Gastrocnemius medialis (tissue), 4 donors: ENCODE measurements around the gene TMEM150C. TPM values are rescaled to one million over a fixed set of nuclear protein-coding genes. Genes with fewer than 3 reads are reported as not detected.

Experiments used
- ATAC-seq, 2 donors: fragments of 150-250 bp; one replicate each; pipeline ENCODE4 v1.9.1; 2016
- DNase-seq, 2 donors: peaks; one replicate each; pipeline ENCODE4 v3.0.0-alpha.2; 2019
- H3K27ac ChIP-seq, 4 donors: fragments of 200-600 bp; sonication (generic); 1 replicate in 1 of 4; 2 replicates in 3 of 4; pipeline ENCODE4 v1.5.1; 2016 to 2018; ENCODE audit warnings: mild to moderate bottlenecking in 2 of 4, moderate library complexity in 1 of 4
- H3K27me3 ChIP-seq, 3 donors: fragments of 200-600 bp; sonication (generic) in 2 of 3; 1 replicate in 1 of 3; 2 replicates in 2 of 3; pipeline versions ENCODE4 v1.5.1 to v1.6.0; 2016 to 2019; ENCODE audit warnings: mild to moderate bottlenecking in 1 of 3, moderate library complexity in 1 of 3
- H3K36me3 ChIP-seq, 2 donors: fragments of 200-600 bp; sonication (generic) in 1 of 2; one replicate each; pipeline ENCODE4 v1.5.1; 2017 to 2018
- H3K4me1 ChIP-seq, 2 donors: fragments of 200-600 bp; sonication (generic) in 1 of 2; one replicate each; pipeline ENCODE4 v1.5.1; 2016 to 2017; ENCODE audit warnings: mild to moderate bottlenecking in 2 of 2
- H3K4me3 ChIP-seq, 4 donors: fragments of 200-600 bp; sonication (generic) in 3 of 4; 1 replicate in 1 of 4; 2 replicates in 3 of 4; pipeline ENCODE4 v1.5.1; 2016 to 2019; ENCODE audit warnings: mild to moderate bottlenecking in 2 of 4
- H3K9me3 ChIP-seq, 3 donors: fragments of 200-600 bp; sonication (generic) in 2 of 3; 1 replicate in 1 of 3; 2 replicates in 2 of 3; pipeline ENCODE4 v1.5.1; 2016 to 2019
- POLR2A ChIP-seq, 2 donors: fragments of 450-650 bp; IDR thresholded peaks; one replicate each; pipeline ENCODE4 v1.6.1; 2017; ENCODE audit warnings: antibody characterized with exemption in 2 of 2, mild to moderate bottlenecking in 2 of 2, moderate library complexity in 2 of 2
- in situ Hi-C, 4 donors: fragments of 200-750 bp; cut with MboI; loops; one replicate each; pipeline versions ENCODE4 v1.15.0 to v1.8.0; 2017; ENCODE audit warnings: low sequenced_read_pairs in 4 of 4
- intact Hi-C: fragments of 100-400 bp; cut with DNase I; formaldehyde crosslinking; loops from one replicate; pipeline ENCODE4 v1.15.1; 2023; ENCODE audit warnings: low total_unique reads
- total RNA-seq, 4 donors: library from RNA; depleted of rRNA; stranded (reverse); fragments of >200 nt; gene quantifications; one replicate each; pipeline versions ENCODE4 v1.1.0 to v1.2.3, GENCODE V29; 2016
- TF ChIP-seq, protein P1 (sequence below), 5 experiments: fragments of 450-650 bp in 3 of 5; fragments of 200-600 bp in 2 of 5; sonication (generic) in 2 of 5; IDR thresholded peaks in 4 of 5; conservative IDR thresholded peaks in 1 of 5; 1 replicate in 4 of 5; 2 replicates in 1 of 5; pipeline ENCODE4 v1.5.1; 2016 to 2019; ENCODE audit warnings: antibody characterized with exemption in 5 of 5, mild to moderate bottlenecking in 3 of 5, moderate library complexity in 3 of 5

TMEM150C gene
- total RNA-seq, 4 donors from 2014 or later, result 5.5 to 13.5 (median 7.8) TPM

DNA sequence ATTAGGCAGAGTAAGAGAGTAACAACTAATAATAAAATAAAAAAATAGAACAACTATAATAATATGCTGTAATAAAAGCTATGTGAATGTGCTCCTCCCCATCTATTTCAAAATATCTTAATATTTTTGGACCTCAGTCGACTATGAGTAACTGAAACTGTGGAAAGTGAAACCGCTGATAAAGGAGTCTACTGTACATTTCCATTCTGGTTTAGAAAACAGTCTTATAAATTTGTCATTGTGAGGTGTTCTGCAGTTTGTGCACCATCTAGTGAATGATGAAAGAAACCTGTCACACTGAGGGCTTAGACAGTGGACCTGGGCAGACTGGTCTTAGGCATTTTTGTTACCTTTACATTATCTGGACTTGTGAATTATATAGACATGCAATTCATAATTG is 42.0 kb downstream of the TMEM150C start:
- intact Hi-C loops, result no loop called here
- DNase-seq (no peak), ATAC-seq (no peak)
- Histone ChIP-seq H3K27ac (no peak overlapping the region), H3K9me3 (no peaks in the 10 kb centered on the region), H3K4me3 (no peak overlapping the region), H3K36me3 (no peaks in the 10 kb centered on the region), H3K27me3 (no peaks in the 10 kb centered on the region), H3K4me1 (peaks cover 0 to 16% of the 10 kb centered on the region in 2 donors)
- no peak for TF ChIP-seq POLR2A (IDR thresholded peaks at IDR 0.05)
- TF ChIP-seq, protein P1, sequence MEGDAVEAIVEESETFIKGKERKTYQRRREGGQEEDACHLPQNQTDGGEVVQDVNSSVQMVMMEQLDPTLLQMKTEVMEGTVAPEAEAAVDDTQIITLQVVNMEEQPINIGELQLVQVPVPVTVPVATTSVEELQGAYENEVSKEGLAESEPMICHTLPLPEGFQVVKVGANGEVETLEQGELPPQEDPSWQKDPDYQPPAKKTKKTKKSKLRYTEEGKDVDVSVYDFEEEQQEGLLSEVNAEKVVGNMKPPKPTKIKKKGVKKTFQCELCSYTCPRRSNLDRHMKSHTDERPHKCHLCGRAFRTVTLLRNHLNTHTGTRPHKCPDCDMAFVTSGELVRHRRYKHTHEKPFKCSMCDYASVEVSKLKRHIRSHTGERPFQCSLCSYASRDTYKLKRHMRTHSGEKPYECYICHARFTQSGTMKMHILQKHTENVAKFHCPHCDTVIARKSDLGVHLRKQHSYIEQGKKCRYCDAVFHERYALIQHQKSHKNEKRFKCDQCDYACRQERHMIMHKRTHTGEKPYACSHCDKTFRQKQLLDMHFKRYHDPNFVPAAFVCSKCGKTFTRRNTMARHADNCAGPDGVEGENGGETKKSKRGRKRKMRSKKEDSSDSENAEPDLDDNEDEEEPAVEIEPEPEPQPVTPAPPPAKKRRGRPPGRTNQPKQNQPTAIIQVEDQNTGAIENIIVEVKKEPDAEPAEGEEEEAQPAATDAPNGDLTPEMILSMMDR (IDR thresholded peaks at IDR 0.05 in 4 of 5, conservative IDR thresholded peaks at IDR 0.05 in 1 of 5), result no peak
- in situ Hi-C loops, result no loop called here

DNA sequence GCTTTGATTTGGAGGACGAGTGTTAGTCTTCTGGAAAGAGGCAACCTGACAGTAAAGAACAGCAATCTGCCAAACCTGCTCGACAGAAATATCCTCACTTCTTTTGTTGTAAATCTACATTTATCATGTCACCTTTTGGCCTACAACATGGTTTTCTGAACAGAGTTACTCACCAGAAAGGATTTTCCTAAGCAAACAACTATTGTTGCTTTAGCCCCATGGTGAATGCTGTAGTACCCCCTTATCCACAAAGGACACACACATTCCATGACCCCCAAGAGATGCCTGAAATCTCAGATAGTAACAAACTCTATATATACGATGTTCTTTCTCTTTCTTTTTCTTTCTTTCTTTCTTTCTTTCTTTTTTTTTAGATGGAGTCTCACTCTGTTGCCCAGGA is 42.7 kb downstream of the TMEM150C start:
- Histone ChIP-seq H3K4me1 (peaks cover 0 to 19% of the 10 kb centered on the region in 2 donors), H3K9me3 (no peaks in the 10 kb centered on the region), H3K27me3 (no peaks in the 10 kb centered on the region), H3K36me3 (no peaks in the 10 kb centered on the region), H3K4me3 (no peak overlapping the region), H3K27ac (no peak overlapping the region)
- in situ Hi-C loops, result no loop called here
- ATAC-seq (no peak), DNase-seq (no peak)
- no peak for TF ChIP-seq POLR2A (IDR thresholded peaks at IDR 0.05)
- TF ChIP-seq, protein P1 (IDR thresholded peaks at IDR 0.05 in 4 of 5, conservative IDR thresholded peaks at IDR 0.05 in 1 of 5), result no peak
- intact Hi-C loops, result no loop called here

DNA sequence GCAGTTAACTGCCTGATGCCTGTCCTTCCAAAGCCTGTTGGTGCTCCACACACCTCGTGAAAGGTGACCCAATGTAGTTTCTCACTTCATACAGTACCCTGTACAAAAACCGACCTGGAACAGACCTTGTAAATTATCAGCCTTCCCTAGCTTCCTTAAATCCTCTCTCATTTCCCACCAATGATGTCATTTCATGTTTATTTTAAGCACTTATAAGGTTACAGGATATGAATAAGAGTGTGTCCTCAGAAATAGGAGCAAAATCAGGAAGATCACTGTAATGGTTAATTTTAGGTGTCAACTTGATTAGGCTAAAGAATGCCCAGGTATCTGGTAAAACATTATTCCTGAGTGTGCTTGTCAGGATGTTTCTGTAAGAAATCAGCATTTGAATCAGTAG is 44.7 kb downstream of the TMEM150C start:
- Histone ChIP-seq H3K4me1 (peaks cover 0 to 19% of the 10 kb centered on the region in 2 donors), H3K4me3 (no peak overlapping the region), H3K27me3 (no peaks in the 10 kb centered on the region), H3K36me3 (no peaks in the 10 kb centered on the region), H3K9me3 (no peaks in the 10 kb centered on the region), H3K27ac (no peak overlapping the region)
- no peak for DNase-seq
- ATAC-seq, result no peak
- TF ChIP-seq POLR2A (IDR thresholded peaks at IDR 0.05), result no peak
- TF ChIP-seq, protein P1 (IDR thresholded peaks at IDR 0.05 in 4 of 5, conservative IDR thresholded peaks at IDR 0.05 in 1 of 5), result no peak
- in situ Hi-C loops, result no loop called here
- intact Hi-C loops, result no loop called here

DNA sequence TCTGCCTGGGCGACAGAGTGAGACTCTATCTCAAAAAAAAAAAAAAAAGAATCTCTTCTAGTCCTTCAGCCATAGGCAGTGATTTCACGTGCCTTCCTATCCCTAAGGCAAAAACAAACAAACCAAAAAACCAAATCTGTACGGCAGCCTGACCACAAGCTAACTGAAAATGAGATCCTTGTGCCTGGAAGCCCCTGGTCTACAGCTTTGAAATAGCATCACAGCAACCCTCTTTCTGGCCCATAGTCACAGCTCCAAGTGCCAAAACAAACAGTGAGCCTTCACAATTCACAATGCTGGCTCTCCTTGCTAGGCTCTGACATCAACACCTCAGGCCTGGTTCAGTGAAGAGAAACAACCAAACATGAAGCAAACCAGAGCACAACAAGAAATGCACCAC is 46.1 kb downstream of the TMEM150C start:
- Histone ChIP-seq H3K27ac (peak overlapping the region in 2 of 4 donors; percentile 33 to 37), H3K4me1 (peaks cover 0 to 19% of the 10 kb centered on the region in 2 donors), H3K9me3 (no peaks in the 10 kb centered on the region), H3K4me3 (no peak overlapping the region), H3K27me3 (no peaks in the 10 kb centered on the region), H3K36me3 (no peaks in the 10 kb centered on the region)
- in situ Hi-C loops, result no loop called here
- intact Hi-C loops, result no loop called here
- no peak for TF ChIP-seq POLR2A (IDR thresholded peaks at IDR 0.05)
- DNase-seq (peak in 1 of 2 donors; percentile 15), ATAC-seq (peak; percentile 45 to 46)

DNA sequence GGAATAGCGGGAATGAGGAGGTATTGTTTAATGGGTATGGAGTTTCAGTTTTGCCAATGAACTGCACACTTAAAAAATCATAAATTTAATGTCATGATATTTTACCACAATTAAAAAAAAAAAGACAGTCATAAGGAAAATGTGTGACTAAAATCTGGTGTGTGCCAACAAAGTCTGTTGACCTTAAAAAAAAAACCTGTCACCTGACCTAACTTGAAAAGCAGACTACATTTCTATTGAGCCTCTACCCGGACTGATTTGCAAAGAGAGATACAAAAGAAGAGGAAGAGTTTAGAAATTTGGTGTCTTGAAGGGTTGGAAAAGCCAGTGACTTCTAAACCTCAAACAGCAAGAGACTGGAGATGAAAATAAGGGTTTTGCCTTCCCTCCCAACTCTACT is 48.4 kb downstream of the TMEM150C start:
- Histone ChIP-seq H3K9me3 (no peaks in the 10 kb centered on the region), H3K4me3 (no peak overlapping the region), H3K27ac (no peak overlapping the region), H3K27me3 (no peaks in the 10 kb centered on the region), H3K36me3 (no peaks in the 10 kb centered on the region), H3K4me1 (peaks cover 0 to 19% of the 10 kb centered on the region in 2 donors)
- intact Hi-C loops, result no loop called here
- in situ Hi-C loops, result no loop called here
- no peak for ATAC-seq
- DNase-seq, result no peak
- TF ChIP-seq POLR2A (IDR thresholded peaks at IDR 0.05), result no peak
- TF ChIP-seq, protein P1 (IDR thresholded peaks at IDR 0.05 in 4 of 5, conservative IDR thresholded peaks at IDR 0.05 in 1 of 5), result no peak
